HG03159 (cell line): ENCODE data around the gene MYH13.

Experiments
- ATAC-seq: cut with Tn5 transposase; IDR thresholded peaks from one replicate; pipeline ENCODE4 v1.9.1; 2021; ENCODE audit warnings: mild to moderate bottlenecking, moderate library complexity; ENCODE audit not compliant: unreplicated experiment

Gene MYH13

GRCh38 chr17:10262451-10262850 lies 110.4 kb downstream of the MYH13 start:
- ATAC-seq: no peak

DNA sequence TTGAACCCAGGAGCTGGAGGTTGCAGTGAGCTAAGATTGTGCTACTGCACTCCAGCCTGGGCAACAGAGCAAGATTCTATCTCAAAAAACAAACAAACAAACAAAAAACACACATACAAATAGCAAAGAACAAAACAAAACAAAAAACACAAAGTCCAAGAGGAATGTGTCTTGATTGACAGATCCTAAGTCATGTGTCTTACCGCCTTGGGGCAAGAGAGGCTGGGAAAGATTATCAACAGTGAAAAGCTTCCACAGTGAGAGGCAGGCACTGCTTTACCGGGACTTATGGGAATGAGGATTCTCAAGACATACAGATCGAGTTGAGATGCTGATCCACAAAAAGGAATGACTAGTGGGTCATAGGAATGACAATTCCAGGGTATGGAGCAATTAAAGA lies 111.7 kb downstream of the MYH13 start:
- no peak for ATAC-seq

DNA sequence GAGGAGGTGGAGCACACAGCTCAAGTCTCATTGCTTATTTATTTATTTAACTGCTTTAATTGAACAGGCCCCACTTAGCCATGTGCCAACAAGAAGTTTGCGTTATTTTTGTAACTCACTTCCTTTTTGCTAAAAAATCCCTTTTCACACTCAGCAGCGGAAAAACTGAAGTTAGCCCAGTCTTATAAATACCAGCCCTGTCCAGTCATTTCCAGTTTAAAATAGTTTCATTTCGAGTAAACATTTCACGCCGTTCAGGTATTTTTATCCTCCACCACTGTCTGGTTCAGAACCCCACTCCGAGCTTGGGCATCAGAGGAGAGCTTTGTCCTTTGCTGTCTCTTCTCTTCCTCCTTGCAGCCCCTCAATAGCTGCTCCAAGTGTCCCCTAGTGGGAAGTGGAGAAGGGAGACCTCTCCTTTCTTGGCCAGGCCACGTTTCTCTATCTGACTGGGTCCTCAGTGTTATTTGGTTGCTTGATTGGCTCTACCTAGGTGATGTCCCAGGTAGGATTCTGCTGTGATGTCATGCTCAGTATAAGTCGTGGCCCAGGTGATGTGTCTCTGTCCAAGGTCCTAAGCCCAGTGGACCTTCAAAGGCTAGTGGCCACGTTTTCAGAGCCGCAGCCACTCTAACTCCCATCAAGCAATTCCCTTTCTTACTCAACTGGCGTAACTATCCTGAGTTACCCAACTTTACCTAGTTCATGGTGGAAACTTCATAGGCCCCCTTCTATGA lies 121.4 kb downstream of the MYH13 start:
- ATAC-seq: no peak
